Measurements from ENCODE around the gene CRYGA.
A peak's percentile ranks its signal among the peaks of the same experiment; 100 is the strongest.

The CRYGA gene, protein sequence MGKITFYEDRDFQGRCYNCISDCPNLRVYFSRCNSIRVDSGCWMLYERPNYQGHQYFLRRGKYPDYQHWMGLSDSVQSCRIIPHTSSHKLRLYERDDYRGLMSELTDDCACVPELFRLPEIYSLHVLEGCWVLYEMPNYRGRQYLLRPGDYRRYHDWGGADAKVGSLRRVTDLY

DNA sequence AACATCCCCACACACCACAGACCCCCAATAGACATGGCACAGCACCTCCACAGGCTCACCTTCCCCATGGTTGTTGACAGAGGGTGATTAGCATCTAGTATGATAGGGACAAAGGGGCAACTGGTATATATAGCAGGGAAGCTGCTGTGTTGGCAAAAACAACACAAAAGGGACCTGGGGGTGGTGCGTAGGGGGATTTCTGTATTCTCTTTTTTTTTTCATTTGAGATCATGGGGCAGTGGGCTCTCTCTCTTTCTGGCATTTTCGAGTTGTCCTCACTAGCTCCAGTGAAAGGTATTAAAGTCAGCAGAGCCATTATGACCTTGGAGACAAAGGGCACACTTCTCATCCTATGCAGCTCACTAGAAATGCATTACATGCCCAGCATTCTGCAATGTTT, at the start of gene CRYGA:
TSS of gene CRYGA (minus strand) at position 101 of the 400 bp plus-strand sequence. CDS start at position 68, 33 bp downstream.
- no peak for DNase-seq (ENCODE audit: low read depth, low spot score)

DNA sequence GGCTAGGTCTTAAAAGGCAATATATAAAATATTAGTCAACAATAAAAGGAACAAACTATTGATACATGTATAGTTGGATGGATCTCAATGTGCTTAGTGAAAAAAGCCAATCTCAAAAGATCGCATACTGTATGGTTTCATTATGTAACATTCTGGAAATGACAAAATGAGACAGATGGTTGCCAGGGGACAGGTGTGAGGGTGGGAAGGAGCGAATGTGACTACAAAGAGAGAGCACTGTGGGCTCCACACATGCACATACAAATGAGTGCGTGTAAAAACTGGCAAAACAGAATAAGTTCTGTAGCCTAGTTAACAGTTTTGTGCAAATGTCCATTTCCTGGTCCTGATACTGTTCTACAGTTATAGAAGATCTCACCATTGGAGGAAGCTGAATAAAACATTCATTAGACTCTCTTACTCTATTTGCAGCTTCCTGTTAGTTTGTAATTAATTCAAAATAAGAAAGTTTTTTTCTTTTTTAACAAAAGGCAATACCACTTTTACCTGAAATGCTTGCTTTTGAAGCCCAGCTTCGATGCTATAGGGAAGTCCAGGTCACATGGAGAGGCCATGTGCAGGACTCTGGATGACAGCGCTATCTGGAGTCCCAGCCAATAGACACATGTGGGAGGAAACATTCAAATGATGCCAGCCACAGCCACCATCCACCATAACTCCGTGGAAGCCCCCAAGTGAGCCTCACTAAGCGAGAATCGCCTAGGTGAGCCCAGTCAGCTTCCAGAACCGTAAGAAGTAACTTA, 47.5 kb upstream of the CRYGA start:
- no peak for DNase-seq (ENCODE audit: low read depth, low spot score)

DNA sequence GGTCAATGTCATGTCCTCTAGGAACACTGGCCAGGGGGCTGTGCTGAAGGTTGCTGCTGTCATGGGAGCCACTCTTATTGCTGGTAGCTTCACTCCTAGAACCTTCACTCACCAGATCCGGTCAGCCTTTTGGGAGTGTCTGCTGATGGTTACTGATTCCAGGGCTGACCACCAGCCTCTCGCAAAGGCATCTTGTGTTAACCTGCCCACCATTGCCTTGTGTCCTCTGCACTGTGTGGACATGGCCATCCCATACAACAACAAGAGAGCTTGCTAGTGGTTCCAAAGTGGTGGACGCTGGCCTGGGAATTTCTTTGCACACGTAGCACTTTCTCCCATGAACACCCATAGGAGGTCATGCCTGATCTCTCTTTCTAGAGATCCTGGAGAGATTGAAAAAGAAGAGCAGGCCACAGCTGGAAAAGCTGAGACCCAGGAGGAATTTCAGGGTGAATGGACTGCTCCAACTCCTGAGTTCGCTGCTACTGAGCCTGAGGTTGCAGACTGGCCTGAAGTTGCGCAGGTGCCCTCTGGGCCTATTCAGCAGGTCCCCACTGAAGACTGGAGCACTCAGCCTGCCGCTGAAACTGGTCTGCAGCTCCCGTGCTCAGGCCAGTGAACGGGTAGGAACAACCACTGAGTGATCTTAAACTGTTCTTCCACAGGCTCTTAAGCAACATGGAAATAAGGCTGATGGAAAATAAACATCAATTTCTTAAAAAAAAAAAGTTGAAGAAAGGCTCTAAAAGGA, 45.1 kb upstream of the CRYGA start:
- DNase-seq (ENCODE audit: low read depth, low spot score): no peak

DNA sequence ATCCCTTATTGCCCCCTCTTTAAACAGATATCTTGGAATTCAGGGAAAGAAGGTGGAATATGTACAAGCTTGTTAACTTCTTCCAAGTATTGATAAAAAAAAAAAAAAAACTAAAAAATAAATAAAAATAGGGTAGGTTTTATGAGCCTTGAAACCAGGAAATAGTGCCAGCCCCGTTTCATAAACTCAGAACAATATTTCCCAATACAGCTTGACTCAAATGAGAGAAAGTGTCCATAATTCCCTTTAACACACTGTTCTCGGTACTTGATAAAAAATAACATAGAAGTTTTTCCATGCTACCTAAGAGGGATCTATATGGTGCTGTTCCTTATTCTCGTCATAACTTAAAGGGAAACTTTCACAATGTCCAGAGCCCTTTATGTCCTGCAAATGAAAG, 44.4 kb upstream of the CRYGA start:
- no peak for DNase-seq (ENCODE audit: low read depth, low spot score)

DNA sequence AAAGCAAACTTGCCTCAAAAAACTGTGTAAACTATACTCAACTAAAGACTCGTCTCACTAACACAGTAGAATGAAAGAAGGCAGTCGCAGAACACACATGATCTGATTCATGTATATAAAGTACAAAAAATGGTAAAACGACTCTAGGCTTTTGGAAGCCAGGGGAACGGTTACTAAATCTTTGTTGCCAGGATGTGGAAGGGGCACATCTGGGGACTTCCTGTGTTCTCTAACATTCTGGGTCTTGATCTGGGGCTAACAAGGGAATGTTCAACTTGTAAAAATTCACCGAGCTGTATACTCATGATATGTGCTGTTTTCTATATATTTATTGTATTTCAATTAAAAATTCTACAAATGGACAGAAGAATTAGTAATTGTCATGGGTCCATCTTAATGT, 40.8 kb upstream of the CRYGA start:
- DNase-seq (ENCODE audit: low read depth, low spot score): no peak

DNA sequence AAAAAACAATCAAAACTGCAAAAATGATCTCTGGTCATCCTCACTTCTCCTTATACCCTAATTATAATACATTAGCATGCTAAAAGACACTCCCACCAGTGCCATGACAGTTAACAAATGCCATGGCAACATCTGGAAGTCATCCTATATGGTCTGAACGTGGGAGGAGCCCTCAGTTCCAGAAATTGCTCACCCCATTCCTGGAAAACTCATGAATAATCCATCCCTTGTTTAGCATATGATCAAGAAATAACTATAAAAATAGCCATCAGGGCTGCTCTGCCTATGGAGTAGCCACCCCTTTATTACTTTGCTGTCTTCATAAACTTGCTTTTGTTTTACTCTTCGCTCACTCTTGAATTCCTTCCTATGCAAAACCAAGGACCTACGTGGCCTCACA, 32.1 kb upstream of the CRYGA start:
- DNase-seq (ENCODE audit: low read depth, low spot score): no peak

DNA sequence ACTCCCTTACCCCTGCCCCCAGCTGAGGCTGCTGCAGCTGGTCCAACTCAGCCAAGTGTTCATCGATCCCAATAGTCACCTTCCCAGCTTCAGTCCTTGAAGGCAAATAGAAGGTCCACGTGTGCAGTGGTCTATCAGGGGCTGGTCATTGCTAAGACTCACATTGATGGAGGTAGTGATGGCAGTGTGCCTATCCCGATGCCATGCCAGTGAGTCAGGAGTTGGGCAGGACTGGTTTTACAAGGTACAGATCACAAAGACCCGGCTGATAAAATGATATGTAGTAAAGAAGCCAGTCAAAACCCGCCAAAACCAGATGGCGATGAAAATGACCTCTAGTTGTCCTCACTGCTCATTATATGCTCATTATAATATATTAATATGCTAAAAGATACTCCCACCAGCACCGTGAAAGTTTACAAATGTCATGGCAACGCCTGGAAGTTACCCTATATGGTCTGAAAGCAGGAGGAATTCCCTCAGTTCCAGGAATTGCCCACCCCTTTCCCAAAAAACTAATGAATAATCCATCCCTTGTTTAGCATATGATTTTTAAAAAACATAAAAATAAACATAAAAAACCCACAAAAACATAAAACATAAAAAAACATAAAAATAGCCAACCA, 29.3 kb upstream of the CRYGA start:
- no peak for DNase-seq (ENCODE audit: low read depth, low spot score)

DNA sequence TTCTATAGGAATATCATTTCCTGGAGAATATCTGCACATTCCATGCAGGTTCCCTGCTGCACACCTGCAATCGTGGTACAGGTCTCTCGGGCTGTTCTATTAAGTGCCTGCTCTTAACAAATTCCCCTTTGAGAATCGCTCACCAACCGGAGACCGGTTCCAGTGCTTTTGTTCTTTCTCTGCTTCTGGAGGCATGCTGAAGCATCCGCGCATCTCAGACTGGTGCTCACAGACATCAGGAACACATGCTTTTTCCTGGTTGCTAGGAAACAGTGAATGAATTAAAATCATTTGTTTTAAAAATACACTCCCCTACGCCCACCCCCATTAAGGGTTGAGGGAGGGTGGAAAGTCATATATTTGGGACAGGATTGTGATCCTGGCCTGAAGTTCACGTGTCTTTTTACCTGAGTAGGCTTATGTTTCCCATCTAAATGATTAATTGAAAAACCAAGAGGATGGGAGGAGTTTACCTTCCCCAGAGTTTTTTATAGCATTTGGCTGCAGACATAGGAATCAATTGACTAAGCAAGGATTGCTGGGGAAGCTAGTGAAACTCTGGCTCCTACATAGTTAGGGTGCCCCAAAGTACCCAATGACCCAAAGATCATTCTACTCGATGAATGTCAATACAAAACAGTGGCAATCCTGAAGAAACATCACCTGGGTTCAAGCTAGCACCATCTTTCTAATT, 26.6 kb upstream of the CRYGA start, which contains the start of gene C2orf80:
TSS of gene C2orf80 (minus strand) at position 221 of the 694 bp plus-strand sequence. CDS start 3,044 bp downstream, outside the sequence.
- no peak for DNase-seq (ENCODE audit: low read depth, low spot score)

DNA sequence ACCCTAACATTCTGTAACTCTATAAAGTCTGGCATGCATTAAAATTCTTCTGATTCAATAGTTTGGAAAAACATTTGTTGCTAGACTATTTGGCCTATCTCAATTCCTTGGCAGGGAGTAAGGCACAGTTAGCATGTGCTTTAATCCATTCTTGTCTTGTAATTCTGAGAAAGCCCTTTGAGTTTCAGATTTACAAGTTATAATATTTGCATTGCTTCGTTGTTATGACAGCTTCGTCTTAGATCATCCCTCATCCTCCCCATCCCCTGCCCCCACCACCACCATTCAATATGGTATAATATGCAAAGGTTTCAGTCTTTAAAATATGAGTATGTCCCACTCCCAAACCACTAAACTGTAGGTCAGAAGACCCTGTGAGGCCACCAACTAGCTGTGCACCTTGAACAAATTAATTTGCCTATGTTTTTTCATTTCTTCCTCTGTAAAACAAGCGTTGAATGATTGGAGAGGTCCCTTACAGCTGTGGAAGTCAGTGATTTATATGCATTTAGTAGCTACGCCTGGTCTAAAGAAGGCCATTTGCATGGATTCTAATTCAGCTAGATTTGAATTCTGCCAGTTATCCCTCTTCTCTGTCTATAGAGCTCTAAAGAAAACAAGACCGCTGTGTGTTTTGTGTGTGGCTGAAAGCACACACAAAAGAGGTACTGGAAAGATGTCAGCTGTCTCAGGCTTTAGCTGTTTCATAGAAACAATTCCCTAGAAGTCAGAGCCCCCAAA, 25.9 kb upstream of the CRYGA start:
- no peak for DNase-seq (ENCODE audit: low read depth, low spot score)

DNA sequence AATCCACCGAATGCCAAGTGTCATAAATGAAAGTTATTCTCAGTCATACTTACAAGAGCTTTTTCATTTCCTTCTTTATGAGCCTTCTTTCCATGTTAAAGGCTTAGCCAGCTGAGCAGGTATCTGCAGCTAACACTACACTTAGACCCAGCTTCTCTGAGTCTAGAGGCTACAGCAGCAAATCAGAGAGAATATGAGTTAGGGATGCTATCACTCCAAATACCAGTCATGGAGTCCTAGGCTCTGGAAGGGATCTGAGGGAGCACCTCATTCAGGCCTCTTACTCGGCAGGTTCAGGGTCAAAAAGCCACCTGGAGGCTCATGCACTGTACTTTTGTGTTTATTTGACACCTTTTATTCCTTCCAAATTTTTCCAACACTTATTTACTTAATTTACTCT, 23.5 kb upstream of the CRYGA start:
- DNase-seq (ENCODE audit: low read depth, low spot score): no peak

DNA sequence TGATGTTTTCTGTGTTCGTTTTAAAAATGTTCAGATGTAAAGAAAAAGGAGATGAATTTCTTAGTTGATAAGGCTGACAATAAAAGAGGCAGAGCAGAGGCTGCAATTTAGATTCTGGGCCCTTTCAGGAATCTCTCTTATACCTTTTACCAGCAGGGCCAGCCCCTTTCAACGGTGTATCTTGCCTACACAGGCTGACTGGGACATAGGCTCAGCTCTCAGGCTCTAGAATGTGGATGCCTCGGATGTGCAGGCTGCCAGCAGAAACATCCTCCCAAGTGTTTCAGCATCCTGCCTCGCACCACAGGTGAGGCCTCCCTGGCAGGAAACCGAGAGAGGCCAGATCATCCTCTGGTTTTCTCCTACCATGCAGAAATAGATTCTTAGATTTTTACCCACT, 23.1 kb upstream of the CRYGA start:
- DNase-seq (ENCODE audit: low read depth, low spot score): no peak

DNA sequence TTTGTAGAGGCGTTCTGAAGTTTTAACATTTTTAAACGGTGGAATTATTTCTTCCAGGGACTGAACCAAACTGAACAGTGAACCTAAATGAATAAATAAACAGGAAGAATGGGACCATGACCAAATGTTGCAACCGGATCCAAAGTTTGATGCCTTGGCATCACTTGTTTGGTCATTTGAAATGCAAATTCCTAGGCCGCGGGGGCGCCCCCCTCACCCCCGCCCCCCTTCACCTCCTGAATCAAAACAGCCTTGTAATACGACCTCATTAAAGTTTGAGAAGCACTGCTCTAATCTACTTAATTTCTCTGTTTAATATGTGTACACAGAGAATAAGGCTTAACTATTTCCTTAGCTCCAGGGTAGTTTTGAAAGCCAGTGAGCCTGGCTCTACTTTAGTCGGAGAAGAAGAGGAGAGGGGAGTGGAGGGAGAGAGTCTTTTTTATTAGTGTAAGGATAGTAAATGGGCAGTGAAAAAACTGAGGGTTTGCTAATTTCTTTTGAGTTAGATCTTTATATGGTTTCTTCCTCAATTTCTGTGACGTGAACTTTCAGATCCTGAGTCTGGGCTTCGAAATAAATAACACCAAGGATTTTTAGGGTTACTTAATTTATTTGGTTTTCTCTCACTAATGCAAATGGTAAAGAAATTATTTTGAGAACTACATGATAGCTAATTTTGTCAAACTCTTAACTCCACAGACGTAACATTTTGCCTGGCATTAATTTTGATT, 20.8 kb upstream of the CRYGA start:
- DNase-seq (ENCODE audit: low read depth, low spot score): no peak

DNA sequence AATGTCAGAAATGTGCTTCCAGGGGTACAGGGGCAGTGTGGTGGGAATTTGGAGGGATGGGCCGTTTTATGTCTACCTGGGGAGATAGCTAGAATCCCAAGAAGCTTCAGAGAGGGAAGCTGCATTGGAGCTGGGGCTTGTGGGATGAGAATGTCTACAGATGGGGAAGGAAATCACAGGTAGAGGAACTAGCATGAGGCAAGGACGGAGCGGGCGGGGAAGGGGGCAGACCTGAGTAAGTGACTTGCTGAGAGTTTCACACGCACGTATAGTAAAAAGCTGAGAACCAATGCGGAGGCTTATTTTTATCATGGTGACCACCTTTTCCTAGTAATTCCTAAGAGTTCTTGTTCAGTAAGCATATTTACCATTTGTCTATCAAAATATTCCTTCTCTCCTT, 20.1 kb upstream of the CRYGA start:
- DNase-seq (ENCODE audit: low read depth, low spot score): no peak

DNA sequence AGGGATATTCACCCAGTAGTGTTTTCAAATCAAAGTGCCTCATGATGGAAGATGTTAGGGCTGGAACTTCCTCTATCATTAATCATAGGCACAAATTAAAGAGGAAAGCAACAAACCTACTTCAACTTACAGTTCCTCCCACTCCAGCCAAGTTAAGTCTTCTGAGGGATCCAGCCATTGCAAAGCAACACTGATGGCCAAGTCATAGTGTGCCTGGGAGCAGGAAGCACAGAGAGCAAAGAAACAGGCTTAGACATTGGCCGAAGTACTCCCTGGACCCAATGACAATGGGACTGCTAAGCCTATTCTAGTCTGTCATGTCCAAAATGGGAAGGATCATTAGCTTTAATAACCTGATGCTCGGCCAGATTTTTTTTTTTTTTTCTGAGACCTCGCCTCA, 19.4 kb upstream of the CRYGA start:
- DNase-seq (ENCODE audit: low read depth, low spot score): no peak

DNA sequence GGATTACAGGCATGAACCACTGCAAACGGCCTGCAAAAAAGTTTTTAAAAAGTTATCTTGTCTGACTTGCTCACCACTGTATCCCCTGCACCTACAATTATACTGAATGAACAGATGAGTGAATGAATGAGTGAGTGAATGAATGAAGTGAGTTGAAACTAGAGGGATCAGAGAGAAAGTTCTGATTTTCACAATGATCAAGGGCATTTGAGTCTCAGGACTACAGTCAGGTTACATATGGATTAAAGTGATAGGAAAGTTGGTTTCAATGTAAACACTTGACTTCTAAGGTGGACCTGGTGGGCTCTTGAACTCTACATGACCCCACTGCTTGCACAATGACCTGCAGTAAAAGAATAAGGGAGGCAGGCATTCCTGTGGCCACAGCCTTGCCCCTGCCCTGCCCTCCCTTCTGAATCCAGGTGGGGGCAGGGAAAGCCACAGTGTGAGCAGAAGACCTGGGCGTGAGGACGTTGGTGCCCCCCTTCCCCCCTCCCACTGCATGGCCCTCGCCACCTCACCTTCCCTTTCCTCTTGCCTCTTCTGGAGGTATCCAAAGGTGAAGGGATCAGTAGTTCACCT, 15.7 kb upstream of the CRYGA start:
- no peak for DNase-seq (ENCODE audit: low read depth, low spot score)

DNA sequence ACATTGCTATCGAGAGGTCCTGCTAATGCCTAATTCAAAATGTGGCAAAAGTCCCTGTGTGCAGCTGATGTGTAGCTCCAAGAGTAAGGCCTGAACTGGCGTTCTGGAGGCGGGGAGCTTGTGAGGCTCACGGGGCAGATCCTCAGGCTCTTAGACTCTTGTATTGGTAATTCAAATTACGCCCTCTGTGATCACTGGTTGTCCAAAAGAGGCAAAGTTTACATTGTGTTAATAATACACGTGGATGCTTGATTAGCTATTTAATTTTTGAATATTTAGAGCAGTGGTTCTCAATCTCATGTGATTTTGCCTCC, 12.4 kb upstream of the CRYGA start:
- DNase-seq (ENCODE audit: low read depth, low spot score): no peak

DNA sequence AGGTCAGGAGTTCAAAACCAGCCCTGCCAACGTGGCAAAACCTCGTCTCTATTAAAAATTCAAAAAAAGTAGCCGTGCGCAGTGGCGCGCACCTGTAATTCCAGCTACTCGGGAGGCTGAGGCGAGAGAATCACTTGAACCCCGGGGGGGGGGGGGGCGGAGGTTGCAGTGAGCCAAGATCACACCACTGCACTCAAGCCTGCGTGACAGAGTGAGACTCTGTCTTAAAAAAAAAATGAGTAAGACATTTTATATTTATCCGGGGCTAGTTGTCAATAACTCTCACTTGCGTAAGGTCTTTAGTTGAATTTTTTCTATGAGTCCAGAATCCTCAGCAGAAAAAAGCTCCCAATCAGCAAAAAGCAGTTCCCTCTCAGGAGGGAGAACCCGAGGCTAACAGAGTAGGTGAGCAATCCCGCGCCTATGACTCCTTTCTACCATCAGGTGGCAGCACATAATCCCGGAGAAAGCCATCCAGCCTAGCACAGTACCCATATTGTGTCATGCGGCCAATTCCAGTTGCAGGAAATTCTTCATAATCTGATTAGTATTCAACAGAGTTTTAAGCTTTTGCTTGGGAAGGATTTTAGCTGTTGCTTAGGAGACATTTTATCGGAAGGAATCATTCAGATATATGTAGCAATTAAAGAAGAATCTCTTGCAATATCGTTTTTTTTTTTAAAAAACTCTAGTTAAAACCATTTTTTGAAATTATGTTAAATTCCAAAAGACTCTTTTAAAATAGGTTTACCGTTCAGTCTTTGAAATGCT, 11.9 kb upstream of the CRYGA start:
- peak; percentile 18 for DNase-seq (ENCODE audit: low read depth, low spot score)

DNA sequence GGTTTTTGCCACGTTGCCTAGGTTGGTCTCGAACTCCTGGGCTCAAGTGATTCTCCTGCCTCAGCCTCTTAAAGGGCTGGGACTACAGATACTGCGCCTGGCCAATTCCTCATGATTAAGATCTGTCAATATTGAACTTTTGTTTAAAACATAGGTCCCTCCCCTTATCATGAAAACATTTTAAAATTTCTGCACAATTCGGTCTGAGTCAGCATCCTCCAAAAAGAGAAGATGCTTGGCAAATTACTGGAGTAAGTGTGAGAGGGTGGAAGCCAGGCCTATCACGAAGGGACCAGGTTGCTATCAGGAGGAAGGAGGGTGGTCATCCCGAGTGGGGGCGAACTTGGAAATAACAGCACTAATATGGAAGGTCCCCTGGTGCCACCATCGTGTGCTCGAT, 10.8 kb upstream of the CRYGA start:
- DNase-seq (ENCODE audit: low read depth, low spot score): no peak

DNA sequence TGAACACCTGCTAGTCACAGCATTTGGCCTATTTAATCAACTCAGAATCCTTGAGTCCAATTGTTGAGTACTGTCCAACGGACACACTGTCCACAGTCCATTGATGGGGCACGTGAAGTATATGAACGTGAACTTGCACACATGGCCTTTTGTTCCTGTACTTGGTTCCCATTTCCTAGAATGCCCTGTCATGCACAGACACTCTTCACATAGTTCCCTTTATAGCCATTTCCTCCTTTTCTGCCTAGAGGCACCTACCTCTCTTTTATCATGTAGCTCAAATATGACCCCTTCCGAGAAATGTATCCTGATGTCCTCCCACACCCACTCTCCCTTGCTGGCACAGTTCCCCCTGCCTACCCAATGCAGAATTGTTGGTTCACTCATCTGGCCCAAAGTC, 8.7 kb upstream of the CRYGA start:
- no peak for DNase-seq (ENCODE audit: low read depth, low spot score)

Measured in activated naive CD8-positive, alpha-beta T cell treated with anti-CD3 and anti-CD28 coated beads, Interleukin-2, amount 50 U/mL, for 16 hours (primary cell).